ENCODE measurements around the gene VASH2.

Gene VASH2

GRCh38 chr1:212914789-212915188, 35.6 kb upstream of the VASH2 start:
- H3K4me3 ChIP-seq (replicated peaks; ENCODE audit: low read depth, low read length), result no peak overlapping the region
- DNase-seq (ENCODE audit: low read depth), result no peak
- no peak for TF ChIP-seq CTCF (IDR thresholded peaks at IDR 0.05; ENCODE audit: low read length, missing control alignments)

GRCh38 chr1:212915245-212916091, 34.9 kb upstream of the VASH2 start:
- TF ChIP-seq CTCF (IDR thresholded peaks at IDR 0.05; ENCODE audit: low read length, missing control alignments), result peak; percentile 60
- H3K4me3 ChIP-seq (replicated peaks; ENCODE audit: low read depth, low read length), result no peak overlapping the region
- peak; percentile 81 for DNase-seq (ENCODE audit: low read depth)

- DNase-seq (ENCODE audit: low read depth), result peak; percentile 33
- TF ChIP-seq CTCF (IDR thresholded peaks at IDR 0.05; ENCODE audit: low read length, missing control alignments), result no peak
- no peak overlapping the region for H3K4me3 ChIP-seq (replicated peaks; ENCODE audit: low read depth, low read length)
These were observed 33.7 kb upstream of the VASH2 start for GRCh38 chr1:212916481-212917133.

GRCh38 chr1:212917134-212917485, 33.2 kb upstream of the VASH2 start:
- H3K4me3 ChIP-seq (replicated peaks; ENCODE audit: low read depth, low read length), result no peak overlapping the region
- no peak for DNase-seq (ENCODE audit: low read depth)
- TF ChIP-seq CTCF (IDR thresholded peaks at IDR 0.05; ENCODE audit: low read length, missing control alignments), result no peak

GRCh38 chr1:212917858-212918257, 32.5 kb upstream of the VASH2 start:
- TF ChIP-seq CTCF (IDR thresholded peaks at IDR 0.05; ENCODE audit: low read length, missing control alignments), result no peak
- DNase-seq (ENCODE audit: low read depth), result no peak
- H3K4me3 ChIP-seq (replicated peaks; ENCODE audit: low read depth, low read length), result no peak overlapping the region

GRCh38 chr1:212918824-212919223, 31.5 kb upstream of the VASH2 start:
- H3K4me3 ChIP-seq (replicated peaks; ENCODE audit: low read depth, low read length), result no peak overlapping the region
- no peak for DNase-seq (ENCODE audit: low read depth)
- no peak for TF ChIP-seq CTCF (IDR thresholded peaks at IDR 0.05; ENCODE audit: low read length, missing control alignments)

Data from fibroblast of pulmonary artery (primary cell).